GM12801 (cell line): ENCODE data around the gene SENP6.

ENCODE experiments used
- TF ChIP-seq, protein P1 (sequence below): IDR thresholded peaks from one replicate; pipeline ENCODE4 v1.5.1; 2011; ENCODE audit warnings: control low read depth; ENCODE audit not compliant: insufficient read length; ENCODE audit errors: extremely low read depth

Gene SENP6

DNA sequence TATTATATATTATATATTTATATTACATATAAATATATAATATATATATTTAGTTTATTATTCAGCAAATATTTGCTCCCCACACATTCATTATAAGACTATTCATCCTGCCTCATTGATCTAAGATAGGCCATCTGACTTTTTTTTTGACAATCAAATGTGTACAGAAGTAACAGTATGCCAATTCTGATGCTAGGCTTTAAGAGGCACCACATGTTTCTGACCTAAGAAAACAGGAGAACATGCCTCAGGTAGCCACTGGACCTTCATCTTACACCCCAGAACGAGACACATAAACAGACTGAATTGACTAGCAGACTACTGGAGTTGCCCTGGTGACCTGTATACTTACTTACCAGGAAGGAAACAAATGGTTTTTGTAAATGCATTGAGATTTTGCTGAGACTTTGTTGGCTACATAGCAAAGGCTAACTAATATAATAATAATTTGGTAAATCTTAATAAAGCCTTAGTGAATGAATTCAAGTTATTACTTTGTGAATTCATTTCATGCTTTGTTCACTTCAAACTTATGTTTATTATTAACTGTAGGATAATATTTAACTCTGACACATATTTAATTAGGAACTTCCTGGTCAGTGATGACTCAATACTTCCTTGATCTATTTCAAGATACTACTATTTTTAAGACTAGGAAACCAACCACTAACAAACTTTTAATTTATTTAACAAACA, 134.0 kb downstream of the SENP6 start:
- TF ChIP-seq, protein P1, sequence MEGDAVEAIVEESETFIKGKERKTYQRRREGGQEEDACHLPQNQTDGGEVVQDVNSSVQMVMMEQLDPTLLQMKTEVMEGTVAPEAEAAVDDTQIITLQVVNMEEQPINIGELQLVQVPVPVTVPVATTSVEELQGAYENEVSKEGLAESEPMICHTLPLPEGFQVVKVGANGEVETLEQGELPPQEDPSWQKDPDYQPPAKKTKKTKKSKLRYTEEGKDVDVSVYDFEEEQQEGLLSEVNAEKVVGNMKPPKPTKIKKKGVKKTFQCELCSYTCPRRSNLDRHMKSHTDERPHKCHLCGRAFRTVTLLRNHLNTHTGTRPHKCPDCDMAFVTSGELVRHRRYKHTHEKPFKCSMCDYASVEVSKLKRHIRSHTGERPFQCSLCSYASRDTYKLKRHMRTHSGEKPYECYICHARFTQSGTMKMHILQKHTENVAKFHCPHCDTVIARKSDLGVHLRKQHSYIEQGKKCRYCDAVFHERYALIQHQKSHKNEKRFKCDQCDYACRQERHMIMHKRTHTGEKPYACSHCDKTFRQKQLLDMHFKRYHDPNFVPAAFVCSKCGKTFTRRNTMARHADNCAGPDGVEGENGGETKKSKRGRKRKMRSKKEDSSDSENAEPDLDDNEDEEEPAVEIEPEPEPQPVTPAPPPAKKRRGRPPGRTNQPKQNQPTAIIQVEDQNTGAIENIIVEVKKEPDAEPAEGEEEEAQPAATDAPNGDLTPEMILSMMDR = no peak

DNA sequence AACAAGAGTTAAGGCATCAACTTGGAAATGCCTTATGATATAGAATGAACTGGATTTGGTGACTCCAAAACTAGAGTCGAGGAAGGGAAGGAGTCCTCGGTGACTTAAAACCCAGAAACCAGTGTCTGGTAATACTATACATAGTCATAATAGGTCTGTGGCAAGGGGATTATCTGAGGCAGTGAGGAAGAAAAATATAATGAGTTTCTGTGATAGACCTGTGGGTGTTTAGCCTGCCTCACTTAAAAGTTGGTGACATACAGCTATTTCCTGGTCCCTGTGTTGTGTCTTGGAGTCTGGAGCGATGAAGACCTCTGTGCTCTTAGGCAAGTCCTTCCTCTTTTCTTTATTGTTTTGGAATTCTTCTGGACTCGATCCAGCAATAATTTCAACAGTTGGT, 142.3 kb downstream of the SENP6 start:
- TF ChIP-seq, protein P1 = no peak

DNA sequence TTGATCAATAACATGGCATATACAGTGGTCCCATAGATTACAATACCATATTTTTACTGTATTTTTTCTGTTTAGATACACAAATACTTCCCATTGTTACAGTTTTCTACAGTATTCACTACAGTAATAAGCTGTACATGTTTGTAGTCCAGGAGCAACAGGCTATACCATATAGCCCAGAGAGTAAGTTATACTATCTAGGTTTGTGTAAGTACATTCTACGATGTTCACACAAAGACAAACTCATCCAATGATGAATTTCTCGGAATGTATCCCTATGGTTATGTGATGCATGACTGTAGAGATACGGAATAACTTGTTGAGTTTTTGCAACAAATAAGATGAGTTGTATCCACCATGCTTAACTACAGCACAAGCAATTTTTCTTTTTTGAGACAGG, 143.7 kb downstream of the SENP6 start:
- TF ChIP-seq, protein P1 = no peak

DNA sequence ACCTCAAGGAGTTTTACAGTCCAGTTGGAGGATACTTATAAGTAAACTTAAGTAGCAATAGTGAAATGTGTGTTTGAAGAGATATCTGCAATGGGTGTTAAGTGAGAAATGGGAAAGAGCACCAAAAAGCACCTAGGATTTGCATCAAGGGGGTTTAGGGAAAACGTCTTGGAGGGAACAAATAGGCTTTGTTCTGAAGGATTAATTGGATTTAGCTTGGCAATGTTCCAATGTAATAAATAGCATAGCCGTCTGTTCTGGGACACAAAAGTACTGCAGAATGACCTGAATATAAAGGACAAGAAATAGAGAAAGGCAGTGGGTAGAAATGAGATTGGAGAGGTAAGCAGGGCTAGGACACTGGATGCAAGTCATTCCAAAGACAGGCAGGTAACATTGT, 144.5 kb downstream of the SENP6 start:
- TF ChIP-seq, protein P1 = no peak

DNA sequence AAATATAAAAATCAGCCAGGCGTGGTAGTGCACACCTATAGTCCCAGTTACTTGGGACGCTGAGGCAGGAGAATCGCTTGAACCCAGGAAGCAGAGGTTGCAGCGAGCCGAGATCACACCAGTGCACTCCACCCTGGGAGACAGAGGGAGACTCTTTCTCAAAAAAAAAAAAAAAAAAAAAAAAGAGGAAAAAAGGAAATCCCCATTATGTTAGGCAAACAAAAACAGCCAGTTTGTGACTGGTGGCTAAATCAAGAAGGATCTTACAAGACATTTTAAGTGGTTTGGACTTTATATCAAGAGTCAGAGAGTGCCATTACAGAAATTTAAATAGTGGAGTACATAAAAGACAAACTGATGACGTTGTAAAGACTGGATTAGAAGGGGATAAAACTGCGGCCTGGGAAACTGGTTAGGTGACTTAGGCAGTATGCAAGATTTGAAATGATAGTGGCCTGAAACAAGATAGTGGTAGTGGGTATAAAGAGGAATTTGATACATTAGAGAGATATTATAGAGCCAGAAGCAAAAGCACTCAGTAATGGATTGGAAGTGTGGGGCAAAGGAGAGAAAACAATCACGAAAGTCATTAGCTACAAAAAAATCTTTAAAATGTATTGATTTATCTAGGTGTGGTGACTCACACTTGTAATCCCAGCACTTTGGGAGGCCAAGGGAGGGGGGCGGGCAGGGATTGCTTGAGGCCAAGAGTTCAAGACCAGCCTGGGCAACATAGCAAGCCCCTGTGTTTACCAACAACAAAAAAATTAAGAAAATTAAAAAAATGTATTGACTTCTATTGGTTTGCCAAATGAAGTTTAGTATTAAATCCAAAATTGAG, 145.7 kb downstream of the SENP6 start:
- TF ChIP-seq, protein P1 = no peak

DNA sequence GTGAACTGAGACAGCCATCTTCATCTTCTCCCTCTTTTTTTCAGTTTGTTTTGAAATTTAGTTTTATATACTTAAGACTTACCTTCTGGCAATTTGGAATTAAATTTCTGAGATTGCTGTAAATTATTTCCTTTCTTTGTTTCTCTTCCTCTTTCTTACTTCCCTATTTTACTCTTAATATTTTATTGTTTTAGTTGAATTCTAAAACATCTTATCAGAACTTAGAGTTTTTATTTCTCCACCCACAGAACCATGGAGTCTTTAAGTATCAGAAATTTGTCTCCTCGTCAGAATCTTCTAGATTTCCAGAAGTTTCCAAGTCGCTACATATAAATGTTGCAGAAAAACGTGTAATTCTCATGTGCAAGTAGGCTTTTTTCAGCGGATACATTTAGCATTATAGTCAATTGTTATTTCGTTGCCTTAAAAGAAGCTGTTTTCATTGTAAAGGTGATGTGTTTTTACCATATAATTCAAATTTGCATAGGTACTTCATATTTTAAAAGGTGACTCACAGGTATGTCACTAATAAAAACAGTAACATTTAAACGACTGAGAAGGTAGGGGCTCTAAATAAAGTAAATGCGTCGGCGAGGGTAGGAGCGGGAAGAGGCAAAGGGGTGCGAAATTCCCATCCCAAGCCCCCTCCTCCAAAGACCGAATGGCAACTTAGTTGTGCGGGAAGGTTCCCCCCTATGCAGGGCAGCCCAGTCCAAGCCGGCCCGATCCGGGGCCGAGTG, 146.5 kb downstream of the SENP6 start:
- TF ChIP-seq, protein P1 = no peak
